Activated naive CD8-positive, alpha-beta T cell (primary cell): ENCODE data around the gene NPAT.
"Not testable (repeated sequence)": the region's sequence is repeated elsewhere in the genome, so short reads cannot be mapped to it uniquely, and the experiment has no call there.

Experiments used
- H3K27ac Mint-ChIP-seq: one replicate; pipeline ENCODE4 v1.8.0; 2021; ENCODE audit warnings: mixed read lengths
- H3K27me3 Mint-ChIP-seq: one replicate; pipeline ENCODE4 v1.8.0; 2021; ENCODE audit warnings: mixed read lengths
- H3K36me3 Mint-ChIP-seq: one replicate; pipeline ENCODE4 v1.8.0; 2021; ENCODE audit warnings: mixed read lengths
- H3K4me1 Mint-ChIP-seq: one replicate; pipeline ENCODE4 v1.8.0; 2021; ENCODE audit warnings: low read depth, mixed read lengths
- H3K4me3 Mint-ChIP-seq: one replicate; pipeline ENCODE4 v1.8.0; 2021; ENCODE audit warnings: mild to moderate bottlenecking, mixed read lengths
- H3K9me3 Mint-ChIP-seq: one replicate; pipeline ENCODE4 v1.8.0; 2021; ENCODE audit warnings: low read depth, mixed read lengths

NPAT gene

GRCh38 chr11:108148556-108148955, 73.9 kb downstream of the NPAT start:
- no peak overlapping the region for H3K4me3 Mint-ChIP-seq
- peak overlapping the region; percentile 76 for H3K27ac Mint-ChIP-seq
- H3K27me3 Mint-ChIP-seq: no peaks in the 10 kb centered on the region
- H3K4me1 Mint-ChIP-seq: peaks cover 8% of the 10 kb centered on the region
- peaks cover 12% of the 10 kb centered on the region for H3K36me3 Mint-ChIP-seq
- H3K9me3 Mint-ChIP-seq: no peaks in the 10 kb centered on the region

DNA sequence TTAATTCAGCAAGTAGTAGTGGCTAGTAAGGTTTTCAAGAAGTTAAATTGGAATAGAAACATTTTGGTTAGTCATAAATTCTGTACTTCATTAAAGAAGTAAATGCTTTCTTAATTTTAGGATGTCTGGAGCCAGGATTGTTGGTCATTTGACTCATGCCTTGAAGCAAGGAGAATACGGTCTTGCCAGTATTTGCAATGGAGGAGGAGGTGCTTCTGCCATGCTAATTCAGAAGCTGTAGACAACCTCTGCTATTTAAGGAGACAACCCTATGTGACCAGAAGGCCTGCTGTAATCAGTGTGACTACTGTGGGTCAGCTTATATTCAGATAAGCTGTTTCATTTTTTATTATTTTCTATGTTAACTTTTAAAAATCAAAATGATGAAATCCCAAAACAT, 75.3 kb downstream of the NPAT start:
- peak overlapping the region; percentile 28 for H3K27ac Mint-ChIP-seq
- H3K36me3 Mint-ChIP-seq: peaks cover 12% of the 10 kb centered on the region
- H3K9me3 Mint-ChIP-seq: no peaks in the 10 kb centered on the region
- H3K4me3 Mint-ChIP-seq: no peak overlapping the region
- peaks cover 8% of the 10 kb centered on the region for H3K4me1 Mint-ChIP-seq
- H3K27me3 Mint-ChIP-seq: no peaks in the 10 kb centered on the region

- Mint-ChIP-seq H3K27ac (peak overlapping the region; percentile 86), H3K36me3 (peaks cover 15% of the 10 kb centered on the region), H3K27me3 (no peaks in the 10 kb centered on the region), H3K9me3 (no peaks in the 10 kb centered on the region), H3K4me1 (peaks cover 10% of the 10 kb centered on the region), H3K4me3 (no peak overlapping the region)
These were observed 77.8 kb downstream of the NPAT start for GRCh38 chr11:108144615-108145014.

GRCh38 chr11:108142304-108142703, 80.1 kb downstream of the NPAT start:
- Mint-ChIP-seq H3K27me3 (no peaks in the 10 kb centered on the region), H3K4me1 (peaks cover 15% of the 10 kb centered on the region), H3K9me3 (no peaks in the 10 kb centered on the region), H3K4me3 (no peak overlapping the region), H3K36me3 (peaks cover 14% of the 10 kb centered on the region), H3K27ac (peak overlapping the region; percentile 58)

DNA sequence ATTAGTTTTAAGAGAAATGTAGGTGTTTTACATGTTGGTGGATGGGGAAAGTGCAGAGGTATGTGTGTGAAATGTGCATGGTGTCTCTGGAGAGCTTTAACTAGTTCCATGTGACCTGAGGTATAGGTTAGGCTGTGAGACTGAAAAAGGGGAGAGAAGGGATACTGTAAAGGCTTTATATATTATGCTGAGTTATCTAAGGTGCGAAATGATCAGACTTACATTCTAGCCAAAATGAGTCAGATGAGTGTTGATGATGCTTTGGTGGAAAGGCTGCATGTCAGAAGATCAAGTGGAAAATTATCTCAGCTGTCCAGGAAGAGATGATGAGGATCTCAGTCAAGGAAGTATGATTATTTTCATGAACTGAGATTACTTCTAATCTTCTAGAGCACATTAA, 85.2 kb downstream of the NPAT start:
- H3K4me3 Mint-ChIP-seq: no peak overlapping the region
- H3K9me3 Mint-ChIP-seq: no peaks in the 10 kb centered on the region
- no peaks in the 10 kb centered on the region for H3K27me3 Mint-ChIP-seq
- H3K36me3 Mint-ChIP-seq: peaks cover 10% of the 10 kb centered on the region
- peaks cover 28% of the 10 kb centered on the region for H3K4me1 Mint-ChIP-seq
- peak overlapping the region; percentile 87 for H3K27ac Mint-ChIP-seq

GRCh38 chr11:108135845-108136544, 86.4 kb downstream of the NPAT start:
- Mint-ChIP-seq H3K36me3 (peaks cover 12% of the 10 kb centered on the region), H3K4me3 (no peak overlapping the region), H3K27ac (peak overlapping the region; percentile 79), H3K4me1 (peaks cover 28% of the 10 kb centered on the region), H3K9me3 (no peaks in the 10 kb centered on the region), H3K27me3 (no peaks in the 10 kb centered on the region)

DNA sequence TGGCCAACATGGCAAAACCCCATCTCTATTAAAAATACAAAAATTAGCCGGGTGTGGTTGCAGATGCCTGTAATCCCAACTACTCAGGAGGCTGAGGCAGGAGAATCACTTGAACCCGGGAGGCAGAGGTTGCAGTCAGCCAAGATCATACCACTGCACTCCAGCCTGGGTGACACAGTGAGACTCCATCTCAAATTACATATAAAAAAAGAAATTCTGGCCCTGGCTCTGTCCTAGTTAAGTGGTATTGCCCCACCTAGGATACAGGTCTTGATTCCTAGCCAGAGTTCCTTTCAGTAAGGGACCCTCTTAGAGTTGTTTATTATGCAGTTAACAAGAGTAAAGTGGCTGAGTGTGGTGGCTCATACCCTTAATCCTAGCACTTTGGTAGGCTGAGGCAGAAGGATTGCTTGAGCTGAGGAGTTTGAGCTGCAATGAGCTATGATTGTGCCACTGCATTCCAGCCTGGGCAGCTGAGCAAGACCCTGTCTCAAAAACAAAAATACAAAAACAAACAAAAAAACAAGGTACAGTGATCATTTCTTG, 89.4 kb downstream of the NPAT start:
- not testable (repeated sequence) for H3K9me3 Mint-ChIP-seq, H3K4me3 Mint-ChIP-seq, H3K27ac Mint-ChIP-seq, H3K36me3 Mint-ChIP-seq, H3K27me3 Mint-ChIP-seq
- peaks cover 23% of the 10 kb centered on the region for H3K4me1 Mint-ChIP-seq

GRCh38 chr11:108131993-108132392, 90.4 kb downstream of the NPAT start:
- no peaks in the 10 kb centered on the region for H3K9me3 Mint-ChIP-seq
- no peak overlapping the region for H3K4me3 Mint-ChIP-seq
- H3K27me3 Mint-ChIP-seq: no peaks in the 10 kb centered on the region
- H3K27ac Mint-ChIP-seq: peak overlapping the region; percentile 76
- peaks cover 20% of the 10 kb centered on the region for H3K4me1 Mint-ChIP-seq
- H3K36me3 Mint-ChIP-seq: peaks cover 4% of the 10 kb centered on the region

DNA sequence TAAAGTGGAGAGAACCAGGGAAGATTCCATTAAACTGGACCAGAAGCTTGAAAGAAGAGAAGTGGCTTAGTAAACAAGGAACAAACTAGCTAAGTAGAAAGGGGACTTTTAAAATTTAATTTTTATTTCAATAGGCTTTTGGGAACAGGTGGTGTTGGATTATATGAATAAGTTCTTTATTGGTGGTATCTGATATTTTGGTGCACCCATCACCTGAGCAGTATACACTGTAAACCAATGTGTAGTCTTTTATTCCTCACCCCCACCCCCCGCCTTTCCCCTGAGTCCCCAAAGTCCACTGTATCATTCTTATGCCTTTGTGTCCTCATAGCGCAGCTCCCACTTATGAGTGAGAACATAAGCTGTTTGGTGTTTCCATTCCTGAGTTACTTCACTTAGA, 93.7 kb downstream of the NPAT start:
- no peaks in the 10 kb centered on the region for H3K27me3 Mint-ChIP-seq
- peaks cover 4% of the 10 kb centered on the region for H3K36me3 Mint-ChIP-seq
- H3K4me3 Mint-ChIP-seq: no peak overlapping the region
- H3K4me1 Mint-ChIP-seq: peaks cover 20% of the 10 kb centered on the region
- no peaks in the 10 kb centered on the region for H3K9me3 Mint-ChIP-seq
- H3K27ac Mint-ChIP-seq: no peak overlapping the region

DNA sequence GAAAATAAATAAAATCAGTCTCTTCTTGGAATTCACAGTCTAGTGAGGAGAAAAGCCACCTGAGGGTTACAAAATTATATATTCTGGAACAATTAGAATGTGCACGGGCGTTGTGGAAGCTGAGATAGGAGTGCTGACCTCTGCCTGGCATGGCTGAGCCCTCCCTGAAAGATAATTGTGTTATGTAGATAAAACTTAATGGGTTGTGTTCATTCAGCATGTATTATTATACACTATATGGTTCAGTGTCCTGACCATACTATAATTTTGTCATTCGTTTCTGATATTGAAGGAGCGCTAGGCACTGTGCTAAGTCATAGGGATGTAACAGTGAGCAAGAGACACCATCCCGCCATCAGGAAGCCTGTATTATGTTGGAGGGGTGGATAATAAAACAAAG, 97.3 kb downstream of the NPAT start:
- Mint-ChIP-seq H3K27ac (peak overlapping the region; percentile 6), H3K27me3 (no peaks in the 10 kb centered on the region), H3K36me3 (peaks cover 2% of the 10 kb centered on the region), H3K4me1 (peaks cover 37% of the 10 kb centered on the region), H3K4me3 (no peak overlapping the region), H3K9me3 (no peaks in the 10 kb centered on the region)

GRCh38 chr11:108122166-108122628, 100.2 kb downstream of the NPAT start:
- Mint-ChIP-seq H3K4me1 (peaks cover 34% of the 10 kb centered on the region), H3K4me3 (peak overlapping the region; percentile 98), H3K27me3 (no peaks in the 10 kb centered on the region), H3K27ac (peak overlapping the region; percentile 93), H3K9me3 (no peaks in the 10 kb centered on the region), H3K36me3 (no peaks in the 10 kb centered on the region)

GRCh38 chr11:108121274-108122155, 100.9 kb downstream of the NPAT start, which contains the start of gene ACAT1:
TSS of gene ACAT1 (plus strand) at chr11:108121567. CDS start at chr11:108121607, 40 bp downstream.
- Mint-ChIP-seq H3K36me3 (no peaks in the 10 kb centered on the region), H3K9me3 (no peaks in the 10 kb centered on the region), H3K27ac (peak within 1 kb of the TSS; percentile 93), H3K4me3 (peak within 1 kb of the TSS; percentile 98), H3K4me1 (peaks cover 34% of the 10 kb centered on the region), H3K27me3 (no peaks in the 10 kb centered on the region)

DNA sequence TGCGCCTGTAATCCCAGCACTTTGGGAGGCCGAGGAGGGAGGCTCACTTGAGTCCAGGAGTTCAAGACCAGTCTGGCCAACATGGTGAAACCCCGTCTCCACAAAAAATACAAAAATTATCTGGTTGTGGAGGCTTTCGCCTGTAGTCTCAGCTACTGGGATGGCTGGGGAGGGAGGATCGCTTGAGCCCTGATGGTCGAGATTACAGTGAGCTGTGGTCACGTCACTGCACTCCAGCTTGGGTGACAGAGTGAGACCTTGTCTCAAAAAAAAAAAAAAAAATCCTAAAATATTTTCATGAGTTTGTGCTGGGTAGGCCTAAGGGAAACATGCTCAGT, 101.5 kb downstream of the NPAT start:
- H3K27ac Mint-ChIP-seq: peak overlapping the region; percentile 58
- H3K27me3 Mint-ChIP-seq, H3K36me3 Mint-ChIP-seq, H3K9me3 Mint-ChIP-seq: not testable (repeated sequence)
- H3K4me3 Mint-ChIP-seq: peak overlapping the region; percentile 98
- H3K4me1 Mint-ChIP-seq: peaks cover 31% of the 10 kb centered on the region

DNA sequence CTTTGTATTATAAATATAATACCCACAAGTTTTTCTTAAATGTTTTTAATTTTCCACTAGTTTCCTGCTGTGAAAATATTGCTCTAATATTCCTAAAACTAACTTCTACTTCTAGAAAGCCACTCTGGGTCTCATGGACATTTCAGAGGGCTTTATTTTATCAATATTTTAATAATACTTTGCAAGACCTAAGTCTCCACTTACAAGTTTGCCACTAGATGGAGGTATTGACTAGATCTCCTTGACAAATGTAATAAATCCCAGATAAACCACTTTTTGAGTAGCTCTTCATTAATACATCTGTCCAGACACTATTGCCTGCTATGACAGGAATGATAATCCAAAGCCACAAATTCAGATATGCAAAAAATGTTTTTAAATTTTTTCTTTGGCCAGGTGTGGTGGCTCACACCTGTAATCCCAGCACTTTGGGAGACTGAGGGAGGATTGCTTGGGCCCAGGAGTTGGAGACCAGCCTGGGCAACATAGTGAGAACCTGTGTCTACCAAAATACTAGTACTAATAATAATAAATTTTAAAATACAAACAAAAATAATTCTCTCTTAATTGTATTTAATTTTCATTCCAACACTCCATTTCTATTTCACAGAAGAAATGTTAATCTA, 104.6 kb downstream of the NPAT start:
- no peaks in the 10 kb centered on the region for H3K9me3 Mint-ChIP-seq
- H3K27me3 Mint-ChIP-seq: no peaks in the 10 kb centered on the region
- H3K27ac Mint-ChIP-seq: no peak overlapping the region
- H3K4me3 Mint-ChIP-seq: no peak overlapping the region
- H3K36me3 Mint-ChIP-seq: peaks cover 2% of the 10 kb centered on the region
- peaks cover 12% of the 10 kb centered on the region for H3K4me1 Mint-ChIP-seq
